Measurements from ENCODE around the gene NPRL2.

The NPRL2 gene

DNA sequence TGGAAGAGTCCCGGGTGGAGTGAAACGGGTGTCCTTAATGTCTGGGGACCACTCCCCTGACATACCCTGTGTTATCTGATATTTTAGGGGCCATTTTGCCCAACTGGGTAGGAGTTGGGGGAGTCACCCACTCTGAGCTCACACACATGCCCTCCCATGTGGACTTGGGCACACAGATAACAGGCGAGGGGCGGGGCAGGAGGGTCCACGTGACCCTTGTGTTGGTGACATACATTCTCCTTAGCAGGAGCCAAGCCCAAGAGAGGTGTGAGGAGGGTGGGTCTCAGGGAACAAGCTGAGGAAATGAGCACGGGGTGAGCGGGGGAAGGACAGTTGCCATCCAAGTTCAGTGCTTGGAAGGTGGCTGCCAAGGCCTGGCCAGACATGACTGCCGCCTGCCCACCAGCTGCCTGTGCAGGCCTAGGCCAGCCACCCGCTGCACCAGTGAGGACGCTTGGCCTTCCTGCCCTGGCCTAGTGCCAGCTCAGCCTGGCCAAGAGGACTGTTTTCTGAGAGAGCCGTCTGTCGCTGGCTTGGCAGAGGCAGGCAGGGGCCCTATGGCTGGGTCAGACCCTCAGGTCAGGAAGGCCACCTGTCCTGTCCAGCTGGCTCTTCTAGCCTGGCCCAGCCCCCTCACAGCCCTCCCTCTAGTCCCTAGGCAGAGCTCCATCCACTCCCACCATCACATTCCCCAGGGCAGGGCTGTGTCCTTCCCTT lies 40.1 kb upstream of the NPRL2 start:
- CTCF ChIA-PET: interaction anchor here (1.0 to 1.1 kb wide), 2 partner anchors 152 to 225 kb away, joined by 3 to 4 read pairs; no protein-coding TSS in a partner anchor
- POLR2A ChIA-PET: no interaction called here
- H3K4me3 ChIP-seq (ENCODE audit: low read depth, low read length): no peak overlapping the region
- DNase-seq (ENCODE audit: low read depth, low spot score): no peak
- TF ChIP-seq, protein P1, sequence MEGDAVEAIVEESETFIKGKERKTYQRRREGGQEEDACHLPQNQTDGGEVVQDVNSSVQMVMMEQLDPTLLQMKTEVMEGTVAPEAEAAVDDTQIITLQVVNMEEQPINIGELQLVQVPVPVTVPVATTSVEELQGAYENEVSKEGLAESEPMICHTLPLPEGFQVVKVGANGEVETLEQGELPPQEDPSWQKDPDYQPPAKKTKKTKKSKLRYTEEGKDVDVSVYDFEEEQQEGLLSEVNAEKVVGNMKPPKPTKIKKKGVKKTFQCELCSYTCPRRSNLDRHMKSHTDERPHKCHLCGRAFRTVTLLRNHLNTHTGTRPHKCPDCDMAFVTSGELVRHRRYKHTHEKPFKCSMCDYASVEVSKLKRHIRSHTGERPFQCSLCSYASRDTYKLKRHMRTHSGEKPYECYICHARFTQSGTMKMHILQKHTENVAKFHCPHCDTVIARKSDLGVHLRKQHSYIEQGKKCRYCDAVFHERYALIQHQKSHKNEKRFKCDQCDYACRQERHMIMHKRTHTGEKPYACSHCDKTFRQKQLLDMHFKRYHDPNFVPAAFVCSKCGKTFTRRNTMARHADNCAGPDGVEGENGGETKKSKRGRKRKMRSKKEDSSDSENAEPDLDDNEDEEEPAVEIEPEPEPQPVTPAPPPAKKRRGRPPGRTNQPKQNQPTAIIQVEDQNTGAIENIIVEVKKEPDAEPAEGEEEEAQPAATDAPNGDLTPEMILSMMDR (IDR thresholded peaks at IDR 0.05; ENCODE audit: insufficient read depth, low read length, missing control alignments): no peak

DNA sequence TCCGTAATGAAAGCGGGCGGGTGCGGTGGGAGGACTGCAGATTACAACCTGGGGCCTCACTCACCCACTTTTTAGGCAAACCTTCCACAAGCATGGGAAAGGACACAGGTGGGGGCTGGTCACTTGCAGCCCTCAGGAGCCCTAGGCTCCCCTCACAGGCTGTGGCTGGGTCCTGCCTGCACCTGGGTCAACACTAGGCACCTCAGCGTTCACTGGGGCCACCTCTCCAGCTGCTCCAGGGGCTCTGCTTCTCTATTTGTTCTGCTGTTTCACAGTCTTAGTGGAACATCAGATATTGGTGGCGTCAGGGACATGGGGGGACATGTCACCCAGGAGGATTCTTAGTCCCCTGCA lies 38.8 kb upstream of the NPRL2 start:
- TF ChIP-seq, protein P1 (IDR thresholded peaks at IDR 0.05; ENCODE audit: insufficient read depth, low read length, missing control alignments): no peak
- ChIA-PET POLR2A (no interaction called here), CTCF (no interaction called here)
- DNase-seq (ENCODE audit: low read depth, low spot score): no peak
- no peak overlapping the region for H3K4me3 ChIP-seq (ENCODE audit: low read depth, low read length)

DNA sequence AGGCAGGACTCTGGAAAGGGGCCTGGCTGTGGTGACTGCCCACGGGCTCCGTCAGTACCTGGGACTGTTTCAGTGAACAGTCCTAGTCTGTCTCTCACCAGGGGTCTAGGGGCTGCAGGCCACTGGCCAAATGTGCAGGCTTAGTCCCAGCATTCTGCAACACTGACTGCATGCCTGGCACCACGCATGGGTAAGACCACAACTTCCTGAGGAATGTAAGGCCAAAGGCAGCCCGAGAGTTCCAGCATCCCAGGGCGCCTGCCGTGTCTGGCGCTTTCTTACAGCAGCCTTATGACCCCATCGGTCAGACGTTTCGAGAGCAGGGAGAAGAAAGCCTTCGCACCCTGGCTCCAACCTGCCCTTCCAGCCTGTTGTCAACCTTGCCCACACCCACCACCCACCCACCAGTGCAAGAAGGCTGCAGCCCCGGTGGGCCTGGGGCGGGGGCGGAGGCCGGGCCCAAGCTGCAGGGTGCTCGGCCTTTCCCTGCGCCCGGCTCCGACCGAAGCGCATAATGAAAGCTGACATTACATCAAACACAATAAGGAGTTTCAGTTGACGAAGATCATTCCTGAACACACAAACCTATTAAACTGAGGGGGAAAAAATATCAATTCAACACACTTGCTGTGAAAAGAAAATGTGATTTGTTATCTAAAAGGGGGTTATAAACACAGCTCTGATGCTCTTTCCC lies 38.3 kb upstream of the NPRL2 start:
- ChIA-PET CTCF (no interaction called here), POLR2A (no interaction called here)
- DNase-seq (ENCODE audit: low read depth, low spot score): no peak
- TF ChIP-seq, protein P1 (IDR thresholded peaks at IDR 0.05; ENCODE audit: insufficient read depth, low read length, missing control alignments): no peak
- no peak overlapping the region for H3K4me3 ChIP-seq (ENCODE audit: low read depth, low read length)

DNA sequence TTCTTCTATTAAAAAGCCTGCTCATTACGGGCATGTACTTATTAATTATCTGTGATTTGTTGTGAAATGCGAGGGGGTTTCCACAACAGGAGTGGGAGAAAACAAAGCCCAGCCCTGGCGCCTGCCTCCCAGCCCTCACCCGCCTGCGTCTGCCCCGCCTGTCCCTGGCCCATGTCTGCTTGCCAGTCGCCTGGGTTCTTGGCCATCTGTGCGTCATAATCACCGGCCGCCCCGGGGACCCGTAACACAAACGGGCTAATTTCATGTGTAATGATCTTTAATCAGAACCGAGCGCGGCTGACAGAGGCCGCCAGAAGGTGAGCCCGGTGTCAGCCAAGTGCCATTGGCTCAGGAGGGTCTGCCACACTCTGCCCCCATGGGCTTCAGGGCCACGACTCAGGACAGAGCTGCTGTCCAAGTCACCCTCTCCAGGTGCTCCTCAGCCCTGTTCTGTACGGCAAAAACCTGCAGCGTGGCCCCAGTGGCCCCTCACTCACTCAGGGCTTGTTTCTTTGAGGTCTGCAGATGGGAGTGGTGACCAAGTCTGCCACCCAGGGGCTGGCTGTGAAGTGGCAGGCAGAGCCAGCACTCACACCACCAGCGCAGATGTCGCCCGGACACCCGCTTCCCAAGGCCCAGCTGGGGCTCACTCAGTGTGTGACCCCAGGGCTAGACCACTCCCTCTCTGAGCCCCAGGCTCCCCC lies 37.6 kb upstream of the NPRL2 start:
- TF ChIP-seq, protein P1 (IDR thresholded peaks at IDR 0.05; ENCODE audit: insufficient read depth, low read length, missing control alignments): peak; percentile 36
- CTCF ChIA-PET: no interaction called here
- POLR2A ChIA-PET: no interaction called here
- no peak overlapping the region for H3K4me3 ChIP-seq (ENCODE audit: low read depth, low read length)
- DNase-seq (ENCODE audit: low read depth, low spot score): no peak

DNA sequence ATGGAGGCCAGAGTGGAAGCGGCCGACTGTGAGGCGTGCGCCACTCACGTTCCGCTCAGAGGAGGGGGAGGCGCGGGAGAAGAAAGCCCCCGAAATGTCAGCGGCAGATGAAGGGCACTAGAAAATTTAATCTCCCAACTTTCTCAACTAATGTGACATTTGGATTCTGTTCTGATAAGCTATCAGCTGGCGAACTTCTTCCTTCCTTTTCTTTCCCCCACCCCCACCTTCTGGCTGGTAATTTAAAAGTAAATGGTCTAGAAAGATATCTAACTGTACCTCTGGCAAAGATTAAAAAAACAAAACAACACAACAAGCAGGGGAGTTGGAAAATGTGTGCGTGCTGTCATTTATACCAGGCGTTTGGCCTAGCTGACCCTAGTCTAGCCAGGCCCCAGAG lies 35.2 kb upstream of the NPRL2 start:
- ChIA-PET CTCF (interaction anchor here (1.0 to 1.8 kb wide), 3 partner anchors 9 to 53 kb away, joined by 3 to 6 read pairs (median 4); no protein-coding TSS in a partner anchor), POLR2A (no interaction called here)
- H3K4me3 ChIP-seq (ENCODE audit: low read depth, low read length): no peak overlapping the region
- DNase-seq (ENCODE audit: low read depth, low spot score): no peak
- TF ChIP-seq, protein P1 (IDR thresholded peaks at IDR 0.05; ENCODE audit: insufficient read depth, low read length, missing control alignments): no peak

DNA sequence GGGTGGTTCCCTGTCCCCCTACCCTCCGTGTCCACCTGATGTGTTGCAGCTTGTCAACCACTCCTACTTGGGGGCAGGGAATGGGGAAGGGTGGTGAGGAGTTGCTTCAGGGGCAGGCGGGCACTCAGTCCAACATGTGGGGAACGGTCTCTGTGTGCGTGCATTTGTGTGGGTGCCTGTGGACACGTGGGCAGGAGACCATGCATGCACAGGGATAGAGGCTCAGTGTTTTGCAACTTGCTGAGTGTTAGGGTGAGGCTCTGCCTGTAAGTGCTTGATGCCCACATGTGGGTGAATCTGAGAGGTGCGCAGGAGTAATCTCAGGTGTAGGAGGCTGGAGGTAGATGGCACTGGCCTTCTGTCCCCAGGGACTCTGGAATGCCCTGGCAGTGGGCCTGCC lies 33.2 kb upstream of the NPRL2 start:
- no peak for DNase-seq (ENCODE audit: low read depth, low spot score)
- POLR2A ChIA-PET: interaction anchor here (1.0 kb wide), 1 partner anchor 33 kb away, joined by 3 read pairs; the partner anchor contains the start of genes CYB561D2 and NPRL2
- H3K4me3 ChIP-seq (ENCODE audit: low read depth, low read length): no peak overlapping the region
- TF ChIP-seq, protein P1 (IDR thresholded peaks at IDR 0.05; ENCODE audit: insufficient read depth, low read length, missing control alignments): no peak
- CTCF ChIA-PET: no interaction called here
